ENCODE data around the gene SOX3.

GRCh38 chrX:140467211-140467610 is 37.7 kb downstream of the SOX3 start:
- no peak for TF ChIP-seq CTCF (IDR thresholded peaks at IDR 0.05)
- TF ChIP-seq POLR2A (IDR thresholded peaks at IDR 0.05): no peak

Data from prostate gland (tissue), 2 donors.